Cardiac septum (tissue), 1 donor: ENCODE results near the gene PLXNA4. TPM values are rescaled to one million over a fixed set of nuclear protein-coding genes. Genes with fewer than 3 reads are reported as not detected.
A peak's percentile ranks its signal among the peaks of the same experiment; 100 is the strongest.

Experiments
- DNase-seq: peaks from one replicate; pipeline ENCODE4 v3.0.0-alpha.2; 2020; ENCODE audit warnings: low spot score
- intact Hi-C: fragments of 100-400 bp; cut with DNase I; formaldehyde crosslinking; loops from one replicate; pipeline ENCODE4 v1.14.0; 2022
- total RNA-seq: library from RNA; stranded (reverse); fragmentation: NEBNext Ultra II Directional; extraction: Animal tissue kit (Norgen Biotek cat#: 25700); gene quantifications from one replicate; pipeline ENCODE4 v1.2.1, GENCODE V29; 2021
- donor health status: DM: no; HTN: no; CAD: no.

The PLXNA4 gene
- total RNA-seq, 1 donor from 2014 or later, result 12.8 TPM

- intact Hi-C loops, result no loop called here
- DNase-seq, result no peak
Observed at GRCh38 chr7:132462478-132462877, 113.8 kb downstream of the PLXNA4 start.

GRCh38 chr7:132461032-132461592 is 115.2 kb downstream of the PLXNA4 start:
- intact Hi-C loops, result no loop called here
- no peak for DNase-seq

- intact Hi-C loops, result no loop called here
- DNase-seq, result no peak
Observed at GRCh38 chr7:132458729-132459128, 117.5 kb downstream of the PLXNA4 start.

GRCh38 chr7:132457658-132458057 is 118.6 kb downstream of the PLXNA4 start:
- intact Hi-C loops, result no loop called here
- DNase-seq, result no peak

- DNase-seq, result no peak
- intact Hi-C loops, result no loop called here
Observed at GRCh38 chr7:132456418-132456817, 119.9 kb downstream of the PLXNA4 start.

GRCh38 chr7:132455378-132455777 is 120.9 kb downstream of the PLXNA4 start:
- DNase-seq, result no peak
- intact Hi-C loops, result no loop called here

- no peak for DNase-seq
- intact Hi-C loops, result no loop called here
Observed at GRCh38 chr7:132453826-132454225, 122.4 kb downstream of the PLXNA4 start.

GRCh38 chr7:132451161-132451560 is 125.1 kb downstream of the PLXNA4 start:
- no peak for DNase-seq
- intact Hi-C loops, result no loop called here

- no peak for DNase-seq
Observed at GRCh38 chr7:132450696-132451095, 125.6 kb downstream of the PLXNA4 start.

GRCh38 chr7:132450188-132450587 is 126.1 kb downstream of the PLXNA4 start:
- no peak for DNase-seq
- intact Hi-C loops, result no loop called here

More at GRCh38 chr7:132450696-132451095, 125.6 kb downstream of the PLXNA4 start:
- intact Hi-C loops, result no loop called here

- intact Hi-C loops, result no loop called here
- DNase-seq, result no peak
Observed at GRCh38 chr7:132446666-132447278, 129.5 kb downstream of the PLXNA4 start.

GRCh38 chr7:132446260-132446659 is 130.0 kb downstream of the PLXNA4 start:
- DNase-seq, result no peak
- intact Hi-C loops, result no loop called here

- intact Hi-C loops, result no loop called here
- no peak for DNase-seq
Observed at GRCh38 chr7:132443761-132444520, 132.3 kb downstream of the PLXNA4 start.

GRCh38 chr7:132441935-132442334 is 134.3 kb downstream of the PLXNA4 start:
- DNase-seq, result no peak
- intact Hi-C loops, result no loop called here

GRCh38 chr7:132440151-132440550 is 136.1 kb downstream of the PLXNA4 start:
- DNase-seq, result peak; percentile 39
- intact Hi-C loops, result no loop called here

GRCh38 chr7:132438926-132439325 is 137.3 kb downstream of the PLXNA4 start:
- DNase-seq, result peak; percentile 27
- intact Hi-C loops, result loop anchor here (5.0 kb wide), 1 partner anchor 33 kb away; no protein-coding TSS in a partner anchor

GRCh38 chr7:132437730-132438129 is 138.5 kb downstream of the PLXNA4 start:
- DNase-seq, result peak; percentile 22
- intact Hi-C loops, result loop anchor here (5.0 kb wide), 1 partner anchor 35 kb away; no protein-coding TSS in a partner anchor

- no peak for DNase-seq
- intact Hi-C loops, result loop anchor here (5.0 kb wide), 1 partner anchor 36 kb away; no protein-coding TSS in a partner anchor
Observed at GRCh38 chr7:132436121-132436520, 140.1 kb downstream of the PLXNA4 start.

- intact Hi-C loops, result loop anchor here (5.0 kb wide), 1 partner anchor 37 kb away; no protein-coding TSS in a partner anchor
- DNase-seq, result no peak
Observed at GRCh38 chr7:132435016-132435990, 141.0 kb downstream of the PLXNA4 start.
